ENCODE results near the gene ABCB8.

DNA sequence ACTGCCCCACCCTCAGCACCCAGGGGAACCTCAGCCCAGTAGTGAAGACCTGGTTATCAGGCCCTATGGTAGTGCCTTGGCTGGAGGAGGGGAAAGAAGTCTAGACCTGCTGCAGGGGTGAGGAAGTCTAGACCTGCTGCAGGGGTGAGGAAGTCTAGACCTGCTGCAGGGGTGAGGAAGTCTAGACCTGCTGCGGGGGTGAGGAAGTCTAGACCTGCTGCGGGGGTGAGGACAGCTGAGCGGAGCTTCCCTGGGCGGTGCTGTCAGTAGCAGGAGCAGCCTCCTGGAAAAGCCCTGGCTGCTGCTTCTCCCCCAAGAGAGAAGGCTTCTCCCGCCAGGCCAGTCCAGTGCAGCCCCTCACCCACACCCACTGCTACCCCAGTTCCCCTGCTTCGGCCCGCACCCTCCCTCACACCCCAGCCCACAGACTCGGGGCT, 31.2 kb upstream of the ABCB8 start:
- TF ChIP-seq HNF4G (IDR thresholded peaks at IDR 0.05), result no peak
- TF ChIP-seq, protein P1, sequence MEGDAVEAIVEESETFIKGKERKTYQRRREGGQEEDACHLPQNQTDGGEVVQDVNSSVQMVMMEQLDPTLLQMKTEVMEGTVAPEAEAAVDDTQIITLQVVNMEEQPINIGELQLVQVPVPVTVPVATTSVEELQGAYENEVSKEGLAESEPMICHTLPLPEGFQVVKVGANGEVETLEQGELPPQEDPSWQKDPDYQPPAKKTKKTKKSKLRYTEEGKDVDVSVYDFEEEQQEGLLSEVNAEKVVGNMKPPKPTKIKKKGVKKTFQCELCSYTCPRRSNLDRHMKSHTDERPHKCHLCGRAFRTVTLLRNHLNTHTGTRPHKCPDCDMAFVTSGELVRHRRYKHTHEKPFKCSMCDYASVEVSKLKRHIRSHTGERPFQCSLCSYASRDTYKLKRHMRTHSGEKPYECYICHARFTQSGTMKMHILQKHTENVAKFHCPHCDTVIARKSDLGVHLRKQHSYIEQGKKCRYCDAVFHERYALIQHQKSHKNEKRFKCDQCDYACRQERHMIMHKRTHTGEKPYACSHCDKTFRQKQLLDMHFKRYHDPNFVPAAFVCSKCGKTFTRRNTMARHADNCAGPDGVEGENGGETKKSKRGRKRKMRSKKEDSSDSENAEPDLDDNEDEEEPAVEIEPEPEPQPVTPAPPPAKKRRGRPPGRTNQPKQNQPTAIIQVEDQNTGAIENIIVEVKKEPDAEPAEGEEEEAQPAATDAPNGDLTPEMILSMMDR (IDR thresholded peaks at IDR 0.05; ENCODE audit: low read depth, low read length, missing input control), result no peak
- TF ChIP-seq TAF1 (conservative IDR thresholded peaks at IDR 0.05), result no peak
- TF ChIP-seq, protein P2, sequence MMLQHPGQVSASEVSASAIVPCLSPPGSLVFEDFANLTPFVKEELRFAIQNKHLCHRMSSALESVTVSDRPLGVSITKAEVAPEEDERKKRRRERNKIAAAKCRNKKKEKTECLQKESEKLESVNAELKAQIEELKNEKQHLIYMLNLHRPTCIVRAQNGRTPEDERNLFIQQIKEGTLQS (IDR thresholded peaks at IDR 0.05), result no peak
- TF ChIP-seq GABPA (IDR thresholded peaks at IDR 0.05 in 1 of 2, conservative IDR thresholded peaks at IDR 0.05 in 1 of 2), result no peak

All from liver (tissue), 3 donors.